SKM-1 (cell line): ENCODE results near the gene KLK11.
"Not testable (repeated sequence)": the region's sequence is repeated elsewhere in the genome, so short reads cannot be mapped to it uniquely, and the experiment has no call there.

Experiments
- DNase-seq: peaks from one replicate; lab custom pipeline; 2025; ENCODE audit not compliant: unreplicated experiment; lab: John Stamatoyannopoulos, UW

The KLK11 gene

GRCh38 chr19:51006406-51006805, 20.0 kb downstream of the KLK11 start:
- DNase-seq = no peak

GRCh38 chr19:51005248-51005647, 21.2 kb downstream of the KLK11 start:
- no peak for DNase-seq

- DNase-seq = no peak
Measured at GRCh38 chr19:51003316-51003715, 23.1 kb downstream of the KLK11 start.

- no peak for DNase-seq
Measured at GRCh38 chr19:51002542-51003311, 23.7 kb downstream of the KLK11 start.

GRCh38 chr19:51002089-51002532, 24.3 kb downstream of the KLK11 start:
- DNase-seq = no peak

GRCh38 chr19:51001515-51001914, 24.9 kb downstream of the KLK11 start, which contains the start of gene KLK8:
TSS of gene KLK8 (minus strand) at chr19:51001604. CDS start at chr19:51001167, 437 bp downstream.
- DNase-seq = no peak

GRCh38 chr19:51000981-51001380, 25.4 kb downstream of the KLK11 start:
- DNase-seq = no peak

GRCh38 chr19:51000426-51000825, 26.0 kb downstream of the KLK11 start:
- DNase-seq = no peak

GRCh38 chr19:50998686-50999085, 27.7 kb downstream of the KLK11 start:
- no peak for DNase-seq

GRCh38 chr19:50998061-50998460, 28.4 kb downstream of the KLK11 start:
- DNase-seq = no peak

- DNase-seq = no peak
Measured at GRCh38 chr19:50994129-50994528, 32.3 kb downstream of the KLK11 start.

GRCh38 chr19:50992666-50993035, 33.8 kb downstream of the KLK11 start:
- DNase-seq = no peak

GRCh38 chr19:50984416-50984815, 42.0 kb downstream of the KLK11 start:
- not testable (repeated sequence) for DNase-seq

- DNase-seq = no peak
Measured at GRCh38 chr19:50983625-50984292, 42.7 kb downstream of the KLK11 start, which contains the start of gene KLK7. TSS of gene KLK7 (minus strand) at chr19:50983917. CDS start at chr19:50982399, 1,518 bp downstream.

- no peak for DNase-seq
Measured at GRCh38 chr19:50982186-50982585, 44.2 kb downstream of the KLK11 start.

GRCh38 chr19:50981587-50982146, 44.7 kb downstream of the KLK11 start:
- DNase-seq = no peak

- DNase-seq = no peak
Measured at GRCh38 chr19:50980208-50980607, 46.2 kb downstream of the KLK11 start.

- no peak for DNase-seq
Measured at GRCh38 chr19:50979758-50980157, 46.7 kb downstream of the KLK11 start.

GRCh38 chr19:50978772-50979390, 47.5 kb downstream of the KLK11 start:
- no peak for DNase-seq

- DNase-seq = no peak
Measured at GRCh38 chr19:50977626-50978025, 48.8 kb downstream of the KLK11 start.

- no peak for DNase-seq
Measured at GRCh38 chr19:50975766-50976165, 50.6 kb downstream of the KLK11 start.
